Measurements from ENCODE around the gene KCNQ5.

KCNQ5 gene

DNA sequence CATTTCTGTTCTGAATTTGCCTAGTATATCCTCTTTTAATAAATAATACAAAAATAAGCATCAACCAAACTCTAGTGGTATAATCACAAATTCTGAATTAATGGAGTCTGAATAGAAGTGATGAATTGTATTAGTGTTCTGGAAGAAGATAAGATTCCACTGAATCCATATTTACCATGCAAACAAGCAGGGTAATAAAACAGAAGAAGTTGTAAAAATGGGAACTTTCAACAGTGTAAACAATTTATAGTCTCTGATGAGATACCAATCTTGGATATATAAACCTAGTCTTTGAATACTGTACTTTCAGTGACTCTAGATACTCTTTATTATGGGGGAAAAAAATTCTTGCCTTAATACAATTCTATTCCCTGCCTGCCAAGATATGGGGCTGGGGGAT is 405.8 kb downstream of the KCNQ5 start:
- DNase-seq, result no peak

DNA sequence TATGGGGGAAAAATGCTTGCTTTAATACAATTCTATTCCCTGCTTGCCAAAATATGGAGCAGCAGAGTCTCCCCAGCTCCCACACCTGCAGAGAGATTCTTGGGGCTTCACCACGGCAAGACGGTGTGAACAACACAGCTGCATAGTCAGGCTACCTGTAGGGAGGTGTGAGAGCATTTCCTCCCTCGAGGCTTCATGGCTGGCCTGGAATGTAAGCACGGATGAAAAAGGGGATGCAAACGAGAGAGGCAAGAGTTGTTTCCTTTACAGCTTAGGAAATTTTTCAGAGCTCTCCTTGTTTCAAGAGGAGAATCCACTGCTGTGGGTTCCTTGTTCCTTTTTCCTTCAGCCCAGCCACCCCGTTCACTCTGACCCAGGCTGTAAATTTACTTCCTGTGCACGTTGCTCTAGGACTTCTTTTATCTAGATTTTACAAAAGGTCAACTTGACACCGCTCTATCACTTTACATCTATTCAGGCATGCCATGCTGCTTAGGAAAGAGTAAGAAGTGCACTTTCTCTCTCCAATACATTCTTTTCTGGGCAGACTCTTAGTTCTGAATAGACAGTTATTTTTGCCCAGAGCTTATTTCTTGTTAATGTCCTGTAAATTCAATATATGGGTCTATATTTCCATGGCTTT is 406.4 kb downstream of the KCNQ5 start:
- DNase-seq, result no peak

DNA sequence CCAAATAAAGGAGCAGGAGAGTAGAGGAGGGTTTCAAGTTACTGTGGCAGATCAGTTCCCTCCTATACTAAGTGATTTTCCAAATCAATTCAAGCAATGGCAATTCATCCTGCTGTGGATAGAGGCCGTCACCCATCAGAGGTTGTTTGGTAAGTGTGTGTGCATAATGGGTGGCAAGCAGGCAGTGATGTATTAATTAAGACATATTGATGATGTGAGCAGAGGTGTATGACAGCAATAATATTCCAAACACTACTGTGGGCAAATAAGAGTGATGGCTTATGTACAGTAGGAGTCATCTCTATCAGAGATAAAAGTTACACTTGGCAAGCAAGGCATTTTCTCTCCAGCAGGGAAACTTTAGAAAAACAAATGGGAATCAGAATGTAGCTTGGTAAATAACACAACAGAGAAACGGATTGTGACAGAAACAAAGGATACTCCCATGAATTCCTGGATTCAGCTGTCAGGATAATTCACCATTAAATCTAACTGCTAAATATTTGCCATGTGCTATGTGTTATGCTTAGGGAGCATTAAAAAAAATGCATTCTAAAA is 407.1 kb downstream of the KCNQ5 start:
- no peak for DNase-seq

DNA sequence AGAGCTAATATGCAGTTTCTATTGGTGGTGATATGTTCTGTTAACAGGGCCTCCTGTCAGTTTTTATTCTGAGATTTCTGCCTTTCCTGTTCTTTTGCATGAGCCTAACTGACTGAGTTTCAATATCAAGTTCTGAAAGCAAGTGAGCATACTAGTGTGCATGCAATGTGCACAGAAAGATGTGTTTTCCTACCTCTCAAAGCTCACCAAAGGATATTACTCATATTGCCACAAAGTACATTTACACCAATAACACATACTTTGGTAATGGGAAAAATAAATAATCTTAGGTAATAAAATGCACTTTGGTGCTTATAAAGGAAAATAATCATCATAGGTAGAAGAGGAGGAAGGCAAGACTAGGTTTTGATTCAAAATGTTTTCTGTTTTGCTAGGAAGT is 408.4 kb downstream of the KCNQ5 start:
- DNase-seq, result no peak

DNA sequence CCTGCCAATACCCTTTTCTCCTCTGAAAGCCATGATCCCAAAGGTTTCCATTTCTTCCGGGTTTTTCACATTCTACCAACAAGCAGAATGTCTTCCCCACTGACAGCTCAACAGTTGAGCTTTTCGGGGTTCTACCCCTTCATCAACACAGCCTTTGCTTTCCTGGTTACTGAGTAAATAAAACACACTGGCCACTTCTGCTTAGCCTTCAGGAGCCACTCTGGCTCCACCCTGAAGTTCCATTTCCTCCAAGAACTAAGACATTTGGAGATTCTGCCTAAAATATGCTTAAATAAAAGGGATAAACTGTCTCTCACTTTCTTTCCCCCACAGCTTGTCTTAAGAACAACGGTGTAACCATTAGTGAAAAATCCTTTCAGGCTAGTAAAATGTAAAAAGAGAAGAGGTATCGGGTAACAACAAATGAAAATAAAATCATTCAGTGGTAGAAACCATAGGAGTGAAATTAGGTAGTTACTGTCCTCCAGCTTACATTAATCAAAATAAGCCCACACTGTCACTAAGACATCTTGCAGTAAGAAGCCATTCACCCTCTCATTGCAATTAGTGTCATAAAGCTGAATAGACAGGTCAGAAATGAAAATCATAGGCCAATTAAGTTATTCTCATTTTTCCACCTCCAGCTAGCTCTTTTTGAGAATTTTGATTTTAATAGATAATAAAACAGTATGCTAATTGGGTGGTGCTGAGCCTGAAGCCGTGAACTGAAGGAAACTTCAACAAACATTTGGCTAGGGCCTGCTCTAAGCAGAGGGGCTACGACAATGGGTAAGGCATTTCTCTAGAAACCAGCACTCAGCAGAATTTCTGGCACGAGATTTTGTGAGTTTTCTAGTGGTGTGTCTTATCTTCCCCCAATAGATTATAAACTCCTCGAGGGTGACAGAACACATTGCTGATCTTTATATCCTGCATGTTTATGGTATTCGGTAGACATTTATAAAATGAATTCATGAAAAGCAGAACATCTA is 409.2 kb downstream of the KCNQ5 start:
- no peak for DNase-seq

DNA sequence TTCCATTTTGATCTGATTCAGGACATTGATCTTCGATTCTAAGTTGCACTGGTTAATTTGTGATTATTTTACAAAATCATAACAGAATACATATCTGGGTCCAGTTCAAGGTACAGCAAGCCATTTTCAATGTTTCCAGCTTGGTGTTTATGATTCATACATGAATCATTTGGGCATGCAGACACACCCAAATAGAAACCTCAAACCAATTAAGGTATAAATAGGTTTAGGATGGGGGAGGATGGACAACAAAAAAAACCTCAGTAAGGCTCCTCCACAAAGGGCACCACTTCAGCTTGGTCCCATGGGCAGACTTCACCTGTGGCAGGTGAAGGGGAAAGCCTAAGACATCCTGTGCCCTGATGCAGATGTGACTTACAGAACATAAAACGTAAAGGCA is 410.7 kb downstream of the KCNQ5 start:
- DNase-seq, result peak; percentile 18

DNA sequence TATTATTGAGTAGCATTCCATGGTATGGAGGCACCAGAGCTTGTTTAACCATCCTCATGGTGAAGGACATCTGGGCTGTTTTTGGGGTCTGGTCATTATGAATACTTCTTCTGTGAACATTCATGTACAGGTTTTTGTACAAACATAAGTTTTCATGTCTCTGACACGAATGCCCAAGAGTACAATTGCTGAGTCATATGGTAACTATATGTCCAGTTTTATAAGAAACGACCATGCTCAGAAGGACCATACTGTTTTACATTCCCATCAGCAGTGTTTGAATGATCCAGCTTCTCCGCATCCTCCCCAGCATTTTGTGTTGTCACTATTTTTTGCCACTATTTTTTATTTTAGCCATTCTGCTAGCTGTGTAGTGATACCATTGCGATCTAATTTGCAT is 414.8 kb downstream of the KCNQ5 start:
- no peak for DNase-seq

DNA sequence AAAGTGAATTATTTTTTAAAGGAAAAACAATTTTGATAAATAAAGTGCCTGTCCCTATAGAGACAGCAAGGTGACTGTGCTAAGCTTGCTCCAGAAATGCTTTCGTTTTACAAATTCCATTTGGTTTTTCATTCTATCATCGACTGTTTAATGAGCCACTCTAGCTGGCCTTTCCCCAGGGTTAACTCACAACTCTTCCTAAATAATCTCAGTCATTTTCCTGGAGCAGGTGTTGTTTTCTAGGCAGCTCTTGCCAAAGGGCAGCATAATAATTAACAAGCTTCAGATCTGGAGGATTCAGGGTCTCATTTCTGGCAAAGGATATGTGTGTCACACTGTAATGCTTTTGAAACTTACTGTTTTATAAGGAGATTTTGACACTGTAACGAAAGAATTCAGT is 419.2 kb downstream of the KCNQ5 start:
- DNase-seq, result no peak

DNA sequence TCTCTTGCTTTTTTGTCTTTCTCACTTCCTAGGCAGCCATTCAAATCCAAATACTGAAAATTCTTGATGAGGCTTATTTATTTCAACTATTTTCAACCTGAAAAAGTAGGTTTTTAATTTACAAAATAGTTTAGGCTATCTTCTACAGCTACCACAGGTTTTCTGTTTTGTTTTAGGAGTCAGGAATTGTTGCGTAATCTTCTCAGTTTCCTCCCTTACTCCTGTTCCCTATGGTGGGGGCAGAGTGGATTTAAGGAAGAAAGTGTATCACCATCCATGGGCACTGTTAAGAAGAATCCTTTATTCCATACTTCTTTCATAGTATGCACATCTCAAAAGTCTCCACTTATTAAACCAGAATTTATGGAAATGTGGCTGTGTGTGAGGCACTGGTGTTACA is 421.0 kb downstream of the KCNQ5 start:
- DNase-seq, result no peak

DNA sequence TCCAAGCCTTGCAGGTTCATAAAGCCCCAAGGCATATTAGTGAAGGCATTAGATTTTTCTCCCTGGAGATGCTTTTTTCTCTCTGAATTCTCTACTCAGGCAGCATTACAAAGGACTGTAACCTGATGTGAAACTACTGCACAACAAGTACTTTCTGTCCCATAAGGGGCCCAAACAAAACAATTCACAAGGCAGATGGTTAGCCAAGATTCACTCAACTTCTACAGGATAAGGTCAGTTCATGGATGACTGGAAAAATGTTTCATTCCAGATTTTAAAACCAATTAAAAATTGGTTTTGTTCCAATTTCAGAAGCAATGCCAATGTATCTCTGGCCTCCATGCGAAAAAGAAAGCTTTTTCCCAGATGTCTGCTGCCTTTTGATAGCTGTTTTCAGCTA is 421.6 kb downstream of the KCNQ5 start:
- DNase-seq, result no peak

DNA sequence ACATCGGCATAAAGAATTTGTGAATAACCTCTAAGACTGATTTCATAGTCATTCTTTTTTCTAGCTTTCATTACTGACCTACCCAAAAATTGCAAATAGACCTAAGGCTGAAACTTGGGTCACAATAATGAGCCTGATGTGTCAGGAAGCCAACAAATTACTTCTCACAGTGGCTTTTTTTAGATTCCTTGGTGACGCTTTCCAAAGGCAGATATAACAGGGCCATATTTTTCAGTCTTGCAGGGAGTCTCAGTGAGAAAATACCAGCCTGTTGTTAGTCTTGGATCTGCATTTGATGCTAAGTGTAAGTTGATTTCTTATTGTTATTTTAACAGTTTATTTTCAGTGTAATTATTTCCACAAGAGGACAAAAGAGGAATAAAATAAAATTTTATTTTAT is 423.7 kb downstream of the KCNQ5 start:
- no peak for DNase-seq

DNA sequence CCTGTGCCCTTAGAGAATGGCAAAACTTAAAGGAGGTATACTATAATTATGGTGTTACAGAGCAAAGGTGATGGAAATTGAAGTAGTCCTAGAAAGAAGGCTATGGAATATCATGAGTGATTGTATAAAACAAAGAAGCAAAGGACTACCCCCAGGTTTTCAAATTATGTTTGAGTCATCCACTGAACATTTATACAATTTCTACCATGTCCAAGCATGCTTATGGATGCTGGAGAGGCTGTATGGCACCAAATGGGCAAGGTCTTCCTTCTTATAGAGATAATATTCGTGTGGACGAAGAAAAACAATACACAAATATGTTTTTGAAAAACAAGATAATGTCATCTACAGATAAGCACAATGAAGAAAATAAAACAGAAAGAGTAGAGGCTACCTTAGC is 425.9 kb downstream of the KCNQ5 start:
- DNase-seq, result no peak

DNA sequence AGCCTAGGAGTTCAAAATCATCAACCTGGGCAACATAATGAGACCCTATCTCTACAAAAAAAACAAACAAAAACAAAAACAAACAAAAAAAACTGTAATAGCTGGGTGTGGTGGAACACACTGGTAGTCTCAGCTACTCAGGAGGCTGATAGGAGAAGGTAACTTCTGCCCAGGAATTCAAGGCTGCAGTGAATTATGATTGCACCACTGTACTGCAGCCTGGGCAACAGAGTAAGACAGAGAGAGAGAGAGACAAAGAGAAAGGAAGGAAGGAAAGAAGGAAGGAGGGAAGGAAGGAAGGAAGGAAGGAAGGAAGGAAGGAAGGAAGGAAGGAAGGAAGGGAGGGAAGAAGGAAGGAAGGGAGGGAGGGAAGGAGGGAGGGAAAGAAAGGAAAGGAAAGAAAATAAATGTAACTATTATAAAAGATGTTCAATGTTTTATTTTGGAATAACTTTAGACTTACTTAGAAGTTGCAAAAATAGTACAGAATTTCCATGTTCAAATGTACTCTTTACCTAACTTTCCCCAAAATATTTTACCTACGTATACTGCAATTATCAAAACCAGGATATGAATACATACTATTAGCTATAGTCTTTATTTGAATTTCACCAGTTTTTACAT is 428.2 kb downstream of the KCNQ5 start:
- no peak for DNase-seq

DNA sequence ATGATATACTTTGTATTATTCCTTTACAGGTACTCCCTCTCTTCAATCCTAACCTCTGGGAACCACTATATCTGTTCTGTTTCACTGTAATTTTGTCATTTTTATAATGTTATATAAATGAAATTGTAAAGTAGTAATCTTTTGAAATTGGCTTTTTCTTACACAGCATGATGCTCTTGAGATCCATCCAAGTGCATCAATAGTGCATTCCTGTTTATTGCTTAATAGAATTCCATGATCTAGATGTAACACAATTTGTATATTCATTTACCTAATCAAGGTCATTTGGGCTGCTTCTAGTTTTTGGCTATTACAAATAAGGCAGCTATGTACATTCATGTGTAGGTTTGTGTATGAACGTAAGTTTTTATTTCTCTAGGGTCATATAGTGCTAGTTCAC is 428.8 kb downstream of the KCNQ5 start:
- peak; percentile 19 for DNase-seq

DNA sequence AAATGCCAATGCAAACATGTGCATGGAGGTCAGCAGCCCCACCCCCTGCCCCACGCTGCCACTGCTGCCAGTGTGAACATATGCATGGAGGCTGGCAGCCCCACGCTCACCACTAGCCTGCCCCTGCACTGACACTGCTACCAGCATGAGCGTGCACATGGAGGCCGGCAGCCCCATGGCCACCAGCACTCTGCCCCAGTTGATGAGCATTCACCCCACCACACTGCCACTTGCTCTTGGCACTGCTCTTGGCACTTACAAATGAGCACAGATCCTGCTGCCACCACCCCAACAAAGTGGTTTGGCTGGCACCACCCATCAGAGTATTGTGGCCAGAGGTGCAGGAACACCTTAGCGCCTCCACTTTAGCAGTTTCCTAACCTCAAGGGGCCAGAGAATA is 429.3 kb downstream of the KCNQ5 start:
- DNase-seq, result no peak

DNA sequence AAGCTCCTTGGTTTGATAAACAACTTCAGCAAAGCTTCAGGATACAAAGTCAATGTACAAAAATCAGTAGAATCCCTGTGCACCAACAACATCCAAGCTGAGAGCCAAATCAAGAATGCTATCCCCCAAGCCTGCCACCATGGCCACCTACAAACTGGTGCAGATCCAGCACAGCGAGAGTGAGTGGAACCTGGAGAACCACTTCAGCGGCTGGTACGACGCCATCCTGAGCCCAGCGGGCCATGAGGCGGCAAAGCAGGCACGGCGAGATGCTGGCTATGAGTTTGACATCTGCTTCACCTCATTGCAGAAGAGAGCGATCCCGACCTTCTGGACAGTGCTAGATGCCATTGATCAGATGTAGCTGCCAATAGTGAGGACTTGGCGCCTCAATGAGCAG is 433.1 kb downstream of the KCNQ5 start:
- DNase-seq, result no peak

DNA sequence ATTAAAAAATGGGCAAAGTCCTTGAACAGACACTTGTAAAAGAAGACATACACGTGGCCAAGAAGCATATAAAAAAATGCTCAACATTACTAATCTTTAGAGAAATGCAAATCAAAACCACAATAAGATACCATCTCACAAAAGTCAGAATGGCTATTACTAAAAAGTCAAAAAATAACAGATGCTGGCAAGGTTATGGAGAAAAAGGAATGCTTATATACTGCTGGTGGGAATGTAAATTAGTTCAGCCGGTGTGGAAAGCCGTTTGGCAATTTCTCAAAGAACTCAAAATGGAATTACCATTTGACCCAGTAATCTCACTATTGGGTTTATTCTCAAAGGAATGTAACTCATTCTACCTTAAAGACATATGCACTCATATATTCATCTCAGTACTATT is 436.9 kb downstream of the KCNQ5 start:
- peak; percentile 83 for DNase-seq

DNA sequence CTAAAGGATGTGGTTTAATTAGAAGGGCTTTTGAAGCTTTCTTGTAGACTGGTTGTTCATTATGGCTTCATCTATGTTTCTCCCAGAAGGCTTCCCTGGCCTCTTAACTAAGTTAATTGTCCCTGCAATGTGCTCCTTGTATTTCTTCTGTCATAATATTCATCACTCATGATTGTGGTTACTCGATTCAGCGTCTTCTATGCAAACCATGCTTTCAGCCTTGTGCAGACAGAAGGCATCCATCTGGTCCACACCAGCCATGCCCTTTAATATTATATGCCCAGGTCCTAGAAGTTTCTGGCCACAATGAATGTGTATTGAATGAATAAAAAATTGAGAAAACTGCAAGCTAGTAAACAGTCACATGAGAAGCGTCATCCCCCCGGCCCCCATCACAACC is 440.3 kb downstream of the KCNQ5 start:
- peak; percentile 56 for DNase-seq

DNA sequence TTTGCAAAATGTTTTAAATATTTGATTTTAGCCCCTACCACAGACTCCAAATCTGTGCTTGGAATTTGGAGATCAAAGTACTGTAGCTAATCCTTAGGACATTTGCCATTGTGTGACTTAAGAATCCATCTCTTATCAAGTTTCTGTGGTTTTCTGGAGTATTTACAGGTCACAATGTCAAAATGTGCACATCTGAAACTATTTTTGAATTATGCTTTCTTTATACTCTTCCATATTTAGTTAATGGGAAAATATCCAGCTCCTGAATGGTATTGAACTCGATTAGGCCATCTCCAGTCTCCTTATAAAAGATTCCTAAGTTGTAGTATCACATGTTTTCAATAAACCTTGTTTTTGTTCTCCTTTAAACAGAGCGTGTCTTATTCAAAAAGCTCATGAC is 441.0 kb downstream of the KCNQ5 start:
- DNase-seq, result peak; percentile 84

DNA sequence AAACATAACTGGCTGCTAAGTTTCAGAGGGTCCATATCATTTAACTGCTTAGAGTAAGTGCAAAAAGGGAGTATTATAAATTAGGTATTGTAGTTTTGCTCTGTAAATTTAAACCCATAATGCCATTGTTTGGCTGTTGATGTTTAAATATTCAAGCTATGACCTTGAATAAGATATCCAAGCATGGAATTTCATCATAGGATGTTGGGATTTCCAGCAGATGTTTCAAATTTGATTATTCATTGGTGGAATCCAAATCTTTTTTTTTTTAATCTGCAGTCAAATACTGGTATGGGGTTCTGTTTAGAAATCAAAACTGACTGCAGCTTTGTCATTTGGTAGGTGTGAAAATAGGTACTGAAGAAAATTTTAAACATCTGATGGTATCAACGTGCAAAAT is 442.4 kb downstream of the KCNQ5 start:
- peak; percentile 49 for DNase-seq

DNA sequence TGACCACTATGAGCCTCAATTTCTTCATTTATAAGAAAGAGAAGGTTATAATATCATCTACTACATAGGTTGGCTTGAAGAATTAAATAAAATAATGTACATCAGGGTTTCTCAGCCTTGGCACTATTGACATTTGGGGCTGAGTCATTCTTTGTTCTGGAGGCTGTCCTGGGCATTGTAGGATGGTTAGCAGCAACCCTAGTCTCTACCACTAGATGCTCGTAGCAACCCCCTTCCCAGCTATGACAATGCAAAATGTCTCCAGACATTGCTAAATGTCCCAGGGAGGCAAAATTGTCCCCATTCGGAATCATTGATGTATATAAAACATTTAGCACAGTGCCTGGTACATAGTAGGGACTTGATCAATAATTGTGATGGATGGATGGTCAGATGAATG is 451.4 kb downstream of the KCNQ5 start:
- no peak for DNase-seq

DNA sequence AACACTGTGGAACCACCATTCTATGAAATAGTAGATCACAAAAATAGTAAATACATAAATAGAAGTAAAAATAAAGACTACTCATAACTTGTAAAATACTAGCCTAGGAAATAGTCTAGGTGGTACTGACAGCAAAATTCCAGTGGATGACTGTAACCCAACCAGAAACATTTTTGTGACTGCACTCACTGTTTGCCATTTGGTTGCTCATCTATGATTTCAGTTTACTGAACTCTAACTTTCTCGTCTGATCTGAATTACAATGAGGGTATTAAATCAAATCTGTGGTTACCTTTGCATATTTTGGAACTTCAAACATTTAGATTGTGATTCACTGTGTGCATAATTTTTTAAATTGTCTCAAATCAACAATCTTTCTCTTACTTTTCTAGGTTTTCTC is 452.3 kb downstream of the KCNQ5 start:
- DNase-seq, result peak; percentile 87

DNA sequence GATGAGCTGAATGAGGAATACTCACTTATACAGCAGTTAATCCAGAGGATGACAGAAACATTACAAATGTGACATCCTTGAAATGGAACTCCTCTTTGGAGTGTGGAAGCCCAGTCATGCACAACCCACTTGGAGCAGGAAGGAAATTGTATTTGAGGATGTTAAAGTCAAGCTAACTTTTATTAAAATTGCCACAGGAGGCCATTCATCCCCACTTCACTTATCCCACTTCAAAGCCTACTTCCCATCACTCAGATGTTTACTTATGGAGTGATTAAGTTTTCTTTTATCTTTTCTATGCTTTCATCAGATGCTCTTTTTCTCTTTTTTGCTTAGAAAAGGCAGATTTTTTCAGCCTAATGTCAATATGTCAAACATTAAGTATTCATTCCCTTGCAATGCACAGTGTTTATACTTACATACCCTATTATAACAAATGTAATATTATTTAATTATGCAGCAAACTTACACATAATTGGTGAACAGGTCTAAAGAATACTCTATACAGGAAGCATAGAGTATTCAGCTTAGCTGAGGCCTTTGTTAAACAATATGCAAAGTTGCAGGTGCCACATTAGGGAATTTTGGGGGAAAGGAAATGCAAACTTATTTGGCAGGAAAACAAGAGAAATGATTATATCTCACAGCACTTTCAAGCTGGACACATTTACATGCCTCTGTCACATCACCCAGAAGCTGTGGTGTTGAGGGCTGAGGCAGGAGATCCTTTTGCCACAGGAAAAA is 454.5 kb downstream of the KCNQ5 start:
- DNase-seq, result no peak
